T-helper 22 cell (primary cell): ENCODE data around the gene CAMK1D.

Source experiments
- DNase-seq: peaks from one replicate; pipeline ENCODE4 v3.0.0-alpha.2; 2020; ENCODE audit warnings: low read depth

Gene CAMK1D

DNA sequence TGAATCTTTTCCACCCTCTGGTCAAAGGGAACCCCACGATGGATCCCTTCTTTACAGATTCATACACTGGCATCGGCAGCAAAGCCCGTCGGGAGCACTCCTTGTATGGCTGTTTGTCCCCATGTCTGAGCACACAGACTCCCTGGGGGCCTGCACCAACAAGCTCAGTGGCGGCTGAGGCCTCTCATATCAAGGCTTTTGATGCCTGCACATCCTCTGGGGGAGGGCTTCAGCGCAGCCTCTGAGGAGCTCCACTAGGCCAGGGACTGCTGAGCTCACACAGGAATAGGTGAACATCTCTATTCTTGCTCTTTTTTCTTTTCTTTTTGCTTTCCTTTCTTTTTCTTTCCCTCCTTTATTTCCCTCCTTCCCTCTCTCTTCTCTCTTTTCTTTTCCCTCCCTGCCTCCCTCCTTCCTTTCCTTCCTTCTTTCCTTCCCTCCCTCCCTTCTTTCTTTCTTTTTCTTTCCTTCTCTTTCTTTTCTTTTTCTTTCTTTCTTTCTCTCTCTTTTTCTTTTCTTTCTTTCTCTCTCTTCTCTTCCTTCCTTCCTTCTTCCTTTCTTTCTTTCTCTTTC lies 477.5 kb downstream of the CAMK1D start:
- DNase-seq: no peak

DNA sequence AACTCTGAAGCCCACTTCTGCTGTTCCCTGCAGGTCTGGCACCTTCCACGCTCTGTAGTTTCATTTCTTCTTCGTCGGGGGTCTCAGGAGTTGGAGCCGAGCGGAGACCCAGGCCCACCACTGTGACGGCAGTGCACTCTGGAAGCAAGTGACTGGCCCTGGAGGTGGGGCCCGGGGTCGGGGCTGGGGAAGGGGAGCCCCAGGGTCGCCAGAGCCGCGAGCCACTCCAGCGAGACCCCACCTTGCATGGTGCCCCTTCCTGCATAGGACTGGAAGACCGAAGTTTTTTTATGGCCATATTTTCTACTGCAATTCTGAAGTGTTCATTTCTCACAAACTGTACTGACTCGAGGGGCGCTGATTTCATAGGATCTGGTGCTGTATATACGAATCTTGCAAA lies 479.4 kb downstream of the CAMK1D start:
- DNase-seq: no peak

DNA sequence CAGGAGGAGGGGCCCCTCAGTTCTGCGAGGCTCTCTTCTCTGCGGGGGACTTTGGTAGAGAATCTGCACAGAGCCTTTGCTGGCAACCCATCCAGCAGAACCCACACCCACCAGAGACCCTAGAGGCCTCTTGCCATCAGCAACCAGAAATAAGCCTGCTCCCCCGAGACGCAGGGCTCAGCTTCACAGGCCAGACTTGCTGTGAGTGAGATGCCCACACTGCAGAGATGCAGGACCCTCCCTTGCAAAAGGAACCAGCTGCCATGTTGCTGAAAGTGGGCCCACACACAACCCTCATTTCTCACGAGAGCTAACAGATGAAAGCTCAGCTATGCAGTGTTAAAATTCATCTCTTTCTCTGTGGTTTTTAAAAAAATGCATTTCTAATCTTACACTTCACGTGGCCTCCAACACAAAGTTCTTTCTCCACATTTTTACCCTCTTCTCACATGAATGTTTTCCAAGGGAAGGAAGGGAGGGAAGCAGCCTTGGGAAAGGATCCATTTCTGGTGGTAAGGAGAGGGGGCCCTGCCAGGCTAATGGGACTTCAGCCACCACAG lies 480.6 kb downstream of the CAMK1D start:
- DNase-seq: no peak

DNA sequence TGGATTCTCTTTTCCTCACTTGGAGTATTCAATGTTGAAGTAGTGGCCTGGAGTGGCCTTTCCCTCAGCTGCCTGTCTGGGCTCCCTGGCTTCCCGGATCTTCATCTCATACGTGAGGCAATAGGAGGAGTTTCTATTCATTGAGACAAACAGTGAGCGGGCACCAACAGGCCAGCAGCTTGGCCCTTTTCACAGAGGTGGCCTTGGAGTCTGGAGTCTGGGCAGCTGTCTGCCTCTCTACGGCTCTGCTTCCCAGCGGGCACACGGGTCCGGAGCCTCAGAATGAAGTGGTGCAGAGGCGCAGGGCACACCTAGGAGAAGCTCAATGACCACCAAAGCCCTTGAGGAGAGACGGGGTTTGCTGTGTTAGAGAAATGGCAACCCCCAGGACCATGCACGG lies 482.7 kb downstream of the CAMK1D start:
- DNase-seq: no peak

DNA sequence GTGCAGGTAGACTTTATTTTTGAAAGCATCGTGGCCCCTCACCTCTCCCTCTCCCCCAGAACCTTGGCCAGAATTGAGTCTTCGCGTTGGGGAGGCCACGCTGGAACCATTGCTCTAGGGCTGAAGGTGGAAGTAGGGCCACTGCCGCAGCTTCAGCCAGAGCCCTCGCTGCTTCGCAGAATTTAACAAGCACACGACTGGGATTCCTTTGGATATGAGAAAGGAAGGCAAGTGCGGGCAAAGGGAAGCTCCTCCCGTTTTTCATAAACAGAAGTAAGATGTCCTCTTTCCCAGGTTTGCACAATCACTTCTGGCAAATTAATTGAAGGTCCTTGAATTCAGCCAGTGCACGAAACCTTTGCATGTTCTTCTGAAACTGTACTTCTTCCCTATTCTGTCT lies 484.1 kb downstream of the CAMK1D start:
- DNase-seq: no peak

DNA sequence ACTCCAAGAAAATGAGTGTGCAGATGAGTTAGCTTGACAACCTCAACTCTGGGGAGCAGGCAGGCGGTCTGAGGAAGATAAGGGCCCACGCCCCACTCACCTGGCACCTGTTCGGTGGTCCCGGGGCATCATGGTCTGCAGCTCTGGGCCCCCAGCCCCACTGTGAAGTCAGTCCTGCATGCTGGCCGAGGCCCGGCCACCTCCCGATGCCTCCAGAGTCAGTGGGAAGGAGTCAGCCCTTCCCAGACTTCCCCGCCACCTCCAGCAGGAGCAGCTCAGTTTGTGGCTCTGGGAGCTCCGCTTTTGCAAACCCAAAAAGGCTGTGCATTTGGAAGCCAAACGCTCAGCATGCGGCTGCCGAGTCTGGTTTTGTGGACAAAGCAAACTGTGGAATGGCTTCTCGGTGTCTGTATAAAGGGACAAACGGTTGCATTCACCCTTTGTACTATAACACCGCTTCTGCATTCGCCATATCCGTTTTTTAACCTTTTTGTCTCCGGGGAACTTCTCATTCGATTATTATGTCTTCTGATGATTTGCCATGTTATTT lies 484.8 kb downstream of the CAMK1D start:
- no peak for DNase-seq

DNA sequence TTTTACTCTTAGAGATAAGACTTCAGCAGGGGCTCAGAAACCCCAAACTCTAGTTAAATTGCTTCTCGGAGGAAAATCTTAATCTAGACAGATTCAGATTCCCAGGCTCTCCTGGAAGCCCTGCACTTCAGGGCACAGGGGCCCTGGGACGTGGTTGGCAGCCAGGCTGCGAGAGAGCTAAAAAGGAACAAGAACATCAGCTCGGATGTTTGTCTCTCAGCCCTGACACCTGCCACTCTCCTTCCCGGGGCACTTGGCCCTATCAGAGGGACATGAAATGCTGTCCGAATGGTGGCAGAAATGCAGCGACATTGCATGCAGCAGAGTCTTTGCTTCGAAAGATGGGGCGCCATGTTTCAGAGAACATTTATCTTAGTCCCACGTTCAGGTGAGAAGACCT lies 485.4 kb downstream of the CAMK1D start:
- DNase-seq: no peak

DNA sequence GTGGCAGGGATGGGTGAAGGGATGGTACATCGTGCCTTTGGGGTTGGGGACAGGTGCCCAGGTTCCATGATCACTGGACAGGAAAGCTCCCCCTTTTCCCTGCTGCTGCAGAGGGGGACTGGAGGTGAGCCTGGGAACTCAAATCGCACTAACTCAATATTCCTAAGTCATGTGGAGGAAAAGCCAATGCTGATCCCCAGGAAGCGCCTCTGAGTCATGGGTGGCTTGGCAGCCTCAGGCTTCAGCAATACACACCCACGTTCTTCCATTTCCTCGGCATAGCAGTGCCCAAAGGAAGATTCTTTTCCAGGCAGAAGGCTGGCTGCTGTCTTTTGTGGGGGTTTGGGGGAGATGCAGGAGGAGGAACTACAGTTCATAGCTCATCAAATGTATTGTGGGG lies 486.4 kb downstream of the CAMK1D start:
- DNase-seq: no peak

DNA sequence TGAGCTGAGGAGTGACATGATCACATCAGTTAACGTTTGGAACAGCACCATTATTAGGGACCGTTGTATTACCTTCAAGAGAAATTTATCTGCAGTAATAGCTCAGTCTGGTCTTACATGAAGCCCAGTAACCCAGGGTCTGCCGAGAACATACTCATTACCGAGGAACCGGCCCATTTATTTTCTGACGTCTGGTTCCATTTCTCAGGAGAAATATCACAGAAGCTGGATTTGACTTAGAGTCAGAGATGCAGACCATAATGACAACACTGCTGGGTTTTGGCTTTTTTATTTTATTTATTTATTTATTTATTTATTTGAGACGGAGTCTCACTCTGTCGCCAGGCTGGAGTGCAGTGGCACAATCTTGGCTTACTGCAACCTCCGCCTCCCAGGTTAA lies 489.0 kb downstream of the CAMK1D start:
- DNase-seq: no peak

DNA sequence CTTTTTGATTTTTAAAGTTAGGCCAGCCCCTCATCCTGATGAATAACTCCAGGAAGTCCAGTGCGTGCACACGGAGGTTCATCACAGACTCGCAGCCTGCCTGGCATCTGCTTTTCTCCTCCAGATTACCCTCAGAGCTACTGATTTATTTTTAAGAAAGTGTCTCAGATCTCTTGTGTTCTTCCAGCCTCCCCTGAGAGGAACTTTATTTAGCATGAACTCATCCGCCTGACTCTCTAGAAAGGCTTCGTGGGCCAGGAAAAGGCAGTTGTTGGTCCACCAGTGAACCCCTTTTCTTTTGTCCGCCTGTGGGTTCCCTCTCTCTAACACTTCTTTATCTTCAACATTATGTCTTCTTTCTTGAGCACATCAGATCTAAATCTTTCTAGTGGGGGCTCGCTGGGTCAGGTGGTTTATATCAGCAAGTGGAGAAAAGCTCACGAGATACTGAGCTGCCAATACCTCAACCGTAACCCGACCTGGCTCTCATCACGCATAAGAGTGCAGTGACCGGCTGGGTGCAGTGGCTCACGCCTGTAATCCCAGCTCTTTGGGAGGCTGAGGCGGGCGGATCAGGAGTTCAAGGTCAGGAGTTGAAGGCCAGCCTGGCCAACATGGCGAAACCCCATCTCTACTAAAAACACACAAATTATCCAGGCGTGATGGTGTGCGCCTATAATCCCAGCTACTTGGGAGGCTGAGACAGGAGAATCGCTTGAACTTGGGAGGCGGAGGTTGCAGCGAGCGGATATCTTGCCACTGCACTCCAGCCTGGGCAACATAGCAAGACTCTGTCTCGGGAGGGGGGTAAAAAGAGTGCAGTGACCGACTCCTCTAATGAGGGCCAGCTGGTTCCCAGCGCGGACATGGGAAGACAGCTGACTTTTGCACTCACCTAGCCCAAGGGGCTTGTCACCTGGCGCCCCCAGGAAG lies 489.9 kb downstream of the CAMK1D start:
- DNase-seq: no peak

DNA sequence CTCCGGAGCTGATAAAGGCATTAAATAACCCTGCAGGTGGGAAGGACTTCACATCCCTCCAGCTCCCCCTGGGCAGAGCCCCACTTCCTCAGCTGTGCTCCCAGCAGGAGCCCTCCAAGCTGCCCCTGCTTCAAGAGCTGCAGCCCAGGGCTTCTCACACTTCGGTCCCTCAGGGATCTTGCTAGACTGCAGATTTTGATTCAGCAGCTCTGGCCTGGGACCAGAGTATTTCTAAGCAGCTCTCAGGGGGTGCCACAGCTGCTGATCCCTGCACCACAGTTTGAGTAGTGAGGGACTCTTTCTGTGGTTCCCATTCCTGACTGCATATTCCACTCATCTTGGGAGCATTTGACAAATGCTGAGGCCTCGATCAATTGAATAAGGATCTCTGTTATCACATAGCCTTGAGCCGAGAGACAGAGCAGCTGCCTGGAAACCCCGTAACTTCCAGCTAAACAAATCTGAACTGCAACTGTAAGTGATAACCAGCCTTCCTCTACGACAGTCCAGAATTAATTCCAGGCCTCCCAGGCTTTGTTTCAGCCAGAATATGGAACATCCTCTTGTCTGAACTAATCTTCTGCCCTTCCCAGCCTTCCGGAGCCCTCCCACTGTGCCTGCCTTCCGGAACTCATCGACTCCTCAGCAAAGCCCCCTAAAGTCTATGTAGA lies 490.7 kb downstream of the CAMK1D start:
- DNase-seq: no peak

DNA sequence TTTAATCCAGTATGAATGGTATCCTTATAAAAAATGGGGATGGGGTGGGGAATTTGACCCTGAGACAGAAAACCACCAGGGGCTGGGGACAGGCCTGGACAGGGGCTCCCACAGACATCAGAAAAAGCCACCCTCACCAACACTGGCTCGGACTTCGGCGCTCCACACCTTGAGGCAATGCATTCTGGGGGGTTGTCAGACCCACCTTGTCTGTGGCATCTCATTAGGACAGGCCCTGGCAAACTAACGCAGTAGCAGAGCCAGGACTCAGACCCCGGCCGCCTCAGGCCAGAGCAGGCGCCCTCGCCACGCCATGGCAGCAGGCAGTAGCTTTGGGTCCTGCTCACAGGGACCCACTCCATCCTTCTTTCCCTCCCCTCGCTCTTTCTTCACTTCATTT lies 492.1 kb downstream of the CAMK1D start:
- DNase-seq: no peak

DNA sequence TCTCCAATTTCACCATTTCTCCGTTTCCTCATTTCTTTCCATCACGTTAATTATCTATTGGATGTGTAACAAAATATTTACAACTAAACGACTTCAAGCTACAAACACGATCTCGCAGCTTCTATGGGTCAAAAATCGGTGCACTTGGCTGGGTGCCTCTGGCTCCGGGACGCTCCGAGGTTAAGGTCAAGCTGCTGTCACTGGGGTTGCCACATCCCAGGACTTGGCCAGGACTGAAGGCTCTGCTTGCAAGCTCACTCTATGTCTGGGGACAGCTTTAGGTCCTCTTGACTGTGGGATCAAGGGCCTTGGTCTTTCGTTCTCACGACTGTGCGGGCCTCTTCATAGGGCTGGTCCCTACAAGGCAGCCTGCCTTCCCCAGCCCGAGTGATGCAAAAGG lies 492.5 kb downstream of the CAMK1D start:
- no peak for DNase-seq

DNA sequence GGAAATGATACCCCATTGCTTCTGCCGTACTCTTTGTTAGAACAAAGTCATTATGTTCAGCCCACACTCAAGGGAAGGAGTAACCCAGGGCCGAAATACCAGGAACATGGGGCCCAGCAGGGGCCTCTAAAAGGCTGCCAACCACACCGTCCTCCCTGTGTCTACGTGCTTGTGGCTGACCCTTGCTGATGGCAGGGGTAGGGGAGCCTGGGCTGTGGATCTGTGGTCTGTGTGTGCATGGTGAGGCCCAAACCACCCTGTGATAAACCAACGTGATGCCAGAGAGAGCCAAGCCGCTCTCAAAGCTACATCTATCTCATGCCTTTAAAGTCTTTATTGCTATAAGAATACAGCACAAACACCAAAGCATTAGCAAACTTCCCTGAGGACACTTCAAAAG lies 493.0 kb downstream of the CAMK1D start:
- DNase-seq: no peak

DNA sequence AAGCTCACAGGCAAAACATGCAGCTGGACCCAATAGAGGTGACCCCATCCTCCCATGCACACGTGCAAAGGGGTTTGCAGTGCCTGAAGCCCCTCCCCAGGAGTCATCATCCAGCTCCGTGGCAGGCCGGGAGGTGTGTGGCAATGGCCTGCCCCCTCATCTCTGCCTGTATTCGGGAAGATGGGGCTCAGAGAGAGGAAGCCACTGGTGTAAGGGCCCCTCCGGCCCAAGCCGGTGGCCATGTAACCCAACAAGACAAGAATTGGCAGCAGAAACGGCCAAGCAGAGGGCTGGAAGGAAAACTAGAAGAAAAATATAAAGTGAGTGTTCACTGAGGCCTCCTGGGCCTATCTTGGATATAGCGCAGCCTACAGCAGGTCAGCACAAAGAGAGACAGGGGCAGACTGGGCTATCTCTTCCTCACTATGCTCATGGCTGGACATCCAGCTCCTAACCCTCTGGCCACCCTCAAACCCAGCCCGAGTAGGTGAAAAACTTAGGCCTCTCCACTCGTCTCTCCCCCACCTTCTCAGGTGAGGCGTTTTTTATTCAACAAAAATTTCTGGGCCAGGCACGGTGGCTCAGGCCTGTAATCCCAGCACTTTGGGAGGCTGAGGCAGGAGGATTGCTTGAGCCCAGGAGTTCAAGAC lies 494.1 kb downstream of the CAMK1D start:
- DNase-seq: no peak

DNA sequence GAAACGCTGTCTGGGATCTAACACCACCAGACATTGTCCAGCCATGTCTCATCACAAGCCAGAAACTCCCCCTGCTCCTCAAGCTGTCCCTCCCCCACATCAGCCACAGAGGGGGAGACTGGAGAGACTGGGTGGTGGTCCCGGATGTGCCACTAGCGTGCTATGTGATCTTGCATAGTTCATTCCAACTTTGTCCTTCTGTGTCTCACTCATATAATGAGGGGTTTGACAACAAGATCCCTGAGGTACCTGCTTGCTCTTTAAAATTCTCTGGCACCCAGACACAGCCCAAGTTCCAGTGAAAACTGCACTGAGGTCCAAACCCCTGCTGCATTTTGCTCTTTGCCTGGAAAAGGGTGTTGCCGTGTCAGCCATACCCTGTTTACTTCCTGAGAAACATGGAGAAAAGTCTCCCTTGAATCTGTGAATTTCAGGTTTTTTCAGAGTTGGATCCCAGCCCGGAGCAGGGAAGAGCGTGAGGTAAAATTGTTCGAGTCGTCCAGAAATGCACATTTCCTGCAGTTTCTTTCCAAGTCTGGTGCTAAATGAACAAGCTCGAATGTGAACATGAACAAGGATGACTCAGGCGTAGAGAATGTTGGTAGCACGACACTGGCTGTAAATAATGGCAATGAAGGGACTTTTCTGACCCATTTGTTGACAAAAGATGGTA lies 495.6 kb downstream of the CAMK1D start:
- no peak for DNase-seq

DNA sequence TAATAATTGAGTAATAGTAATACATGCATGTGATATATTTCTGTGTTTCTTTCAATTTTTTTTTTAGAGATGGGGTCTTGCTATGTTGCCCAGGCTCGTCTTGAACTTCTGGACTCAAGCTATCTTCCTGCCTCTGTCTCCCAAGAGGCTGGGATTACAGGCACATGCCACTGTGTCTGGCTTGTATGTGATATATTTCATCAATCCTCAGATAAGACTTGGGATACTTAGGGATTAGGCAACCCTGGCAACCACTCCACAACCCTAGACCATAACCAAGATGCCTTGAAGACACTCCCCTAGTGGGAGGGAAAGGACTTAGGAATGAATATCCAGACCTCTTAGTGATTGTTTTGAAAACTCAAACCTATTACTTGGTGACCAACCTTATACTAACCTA lies 497.4 kb downstream of the CAMK1D start:
- DNase-seq: no peak

DNA sequence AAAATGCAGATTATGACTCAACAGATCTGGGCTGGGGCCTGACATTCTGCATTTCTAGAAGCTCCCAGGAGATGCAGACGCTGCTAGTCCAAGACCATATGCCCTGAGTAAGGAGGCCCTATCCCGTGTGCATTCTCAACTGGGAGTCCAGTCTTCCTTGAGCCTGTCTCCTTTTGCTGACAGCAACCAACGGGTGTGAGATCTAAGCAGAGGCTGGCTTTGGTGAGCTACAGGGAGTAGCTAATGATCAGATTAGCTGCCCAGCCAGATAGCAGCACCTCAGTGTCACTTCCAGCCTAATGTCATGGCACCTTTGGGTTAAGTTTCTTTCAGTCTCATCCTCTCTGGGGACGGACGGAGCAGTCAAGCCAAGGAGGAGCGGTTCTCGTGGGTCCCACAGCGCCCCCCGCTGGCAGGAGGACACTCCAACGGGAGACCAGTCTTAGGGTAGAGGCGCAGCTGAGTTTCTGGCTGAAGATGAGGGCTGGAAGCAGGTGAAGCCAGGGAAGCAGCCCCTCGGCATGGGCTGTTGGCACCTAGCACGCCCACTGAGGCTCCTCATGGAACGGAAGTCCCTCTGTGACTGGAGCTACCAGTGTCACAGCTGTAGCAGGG lies 498.1 kb downstream of the CAMK1D start:
- DNase-seq: no peak

DNA sequence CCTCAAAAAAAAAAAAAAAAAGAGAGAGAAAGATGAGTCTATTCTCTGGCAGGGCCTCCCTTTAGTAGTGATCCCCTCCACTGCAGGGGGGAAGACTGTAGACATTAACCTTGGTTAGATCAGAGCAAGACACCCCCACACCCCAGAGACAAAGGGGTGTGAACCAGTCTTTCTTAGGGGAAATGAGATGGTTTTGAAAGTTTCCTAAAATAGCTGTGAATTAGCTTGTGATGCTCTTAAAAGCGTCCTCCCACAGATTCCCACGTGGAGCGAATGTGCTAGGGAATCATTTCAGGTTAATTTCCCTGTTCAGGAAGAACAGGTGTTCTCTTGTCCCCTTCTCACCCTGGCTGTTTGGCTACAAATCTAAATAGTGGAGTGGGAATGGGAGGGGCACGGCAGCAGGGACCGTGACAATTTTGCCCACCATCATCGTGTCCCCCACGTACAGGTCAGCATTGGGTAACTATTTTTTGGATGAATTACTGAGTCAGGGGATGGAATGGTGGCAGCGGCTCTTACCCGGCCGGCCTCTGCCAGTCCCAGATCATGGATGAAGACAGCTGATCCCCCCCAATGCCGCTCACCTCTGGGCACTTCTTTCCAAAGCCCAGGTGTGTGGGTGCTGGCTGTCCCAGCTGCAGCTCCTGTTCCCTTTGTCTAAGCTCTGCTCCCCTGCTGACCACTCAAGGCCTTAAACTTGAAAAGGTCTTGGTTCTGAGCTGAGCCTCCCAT lies 499.3 kb downstream of the CAMK1D start:
- no peak for DNase-seq
